Measurements from ENCODE around the gene TAF1A. TPM values are rescaled to one million over a fixed set of nuclear protein-coding genes. Genes with fewer than 3 reads are reported as not detected.

The TAF1A gene
- total and polyA plus RNA-seq, 2 experiments from 2014 or later = 5.4 to 5.6 TPM

DNA sequence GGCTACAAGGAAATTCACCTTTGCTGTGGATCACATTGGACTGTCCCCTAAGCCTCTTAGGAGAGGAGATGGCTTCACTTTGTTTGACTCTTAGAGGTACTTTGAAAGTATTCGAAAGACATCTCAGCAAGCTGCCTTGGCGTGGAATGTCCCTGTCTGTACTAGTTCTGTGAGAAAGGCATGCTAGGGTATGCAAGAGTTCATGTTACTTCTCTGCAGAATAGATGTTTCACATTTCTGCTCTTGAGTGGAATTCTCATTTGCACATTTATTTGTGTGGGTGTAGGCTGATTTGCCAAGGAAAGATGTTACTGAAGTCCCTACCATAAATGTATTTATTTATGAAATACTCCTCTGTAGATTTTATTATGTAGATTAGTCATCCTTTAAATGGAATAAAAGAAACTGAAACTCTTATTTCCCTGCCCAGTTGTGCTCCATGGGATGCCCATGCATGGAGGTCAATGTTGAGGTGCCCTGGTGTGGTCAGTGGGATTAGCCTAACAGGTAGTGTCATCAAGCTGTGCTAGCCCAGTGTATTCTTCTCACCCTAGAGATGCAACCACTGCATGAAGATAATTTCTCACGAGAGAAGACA lies 42.0 kb upstream of the TAF1A start:
- no peak overlapping the region for H2AFZ ChIP-seq
- no peaks in the 10 kb centered on the region for H3K27me3 ChIP-seq (replicated peaks; ENCODE audit: insufficient read depth)
- no peaks in the 10 kb centered on the region for H3K9me3 ChIP-seq (ENCODE audit: low read depth)
- H3K27ac ChIP-seq = no peak overlapping the region
- TF ChIP-seq EZH2 (IDR thresholded peaks at IDR 0.05; ENCODE audit: insufficient read depth, poor library complexity, severe bottlenecking) (no peak), EZH2phosphoT487 (IDR thresholded peaks at IDR 0.05; ENCODE audit: insufficient read depth, low read depth) (no peak)
- no peak overlapping the region for H3K4me3 ChIP-seq
- H3K4me2 ChIP-seq (ENCODE audit: unreplicated experiment) = no peak overlapping the region
- peaks cover 16% of the 10 kb centered on the region; the same call in 1 of the 2 replicates for H3K79me2 ChIP-seq (ENCODE audit: insufficient read depth)
- peaks cover 24% of the 10 kb centered on the region for H3F3A ChIP-seq (ENCODE audit: insufficient read depth)
- no peaks in the 10 kb centered on the region for H4K20me1 ChIP-seq (ENCODE audit: insufficient read depth)
- H3K4me1 ChIP-seq (ENCODE audit: insufficient read depth) = peaks cover 19% of the 10 kb centered on the region
- H3K9me2 ChIP-seq (ENCODE audit: insufficient read depth) = no peaks in the 10 kb centered on the region
- 95 to 98% methylated on average over 3 of the region's 3 CpGs for whole genome bisulfite sequencing, 2 experiments (ENCODE audit: low coverage in 1 of 2, low lambda C conversion rate in 2 of 2, missing lambda C conversion rate in 2 of 2)
- no peak for DNase-seq
- in situ Hi-C loops (cut with MboI) = loop anchor here (10.0 to 25.0 kb wide), 2 partner anchors 167 to 1144 kb away; no protein-coding TSS in a partner anchor
- peaks cover 29% of the 10 kb centered on the region for H3K36me3 ChIP-seq (ENCODE audit: low read depth)
- no peak overlapping the region for H3K9ac ChIP-seq

DNA sequence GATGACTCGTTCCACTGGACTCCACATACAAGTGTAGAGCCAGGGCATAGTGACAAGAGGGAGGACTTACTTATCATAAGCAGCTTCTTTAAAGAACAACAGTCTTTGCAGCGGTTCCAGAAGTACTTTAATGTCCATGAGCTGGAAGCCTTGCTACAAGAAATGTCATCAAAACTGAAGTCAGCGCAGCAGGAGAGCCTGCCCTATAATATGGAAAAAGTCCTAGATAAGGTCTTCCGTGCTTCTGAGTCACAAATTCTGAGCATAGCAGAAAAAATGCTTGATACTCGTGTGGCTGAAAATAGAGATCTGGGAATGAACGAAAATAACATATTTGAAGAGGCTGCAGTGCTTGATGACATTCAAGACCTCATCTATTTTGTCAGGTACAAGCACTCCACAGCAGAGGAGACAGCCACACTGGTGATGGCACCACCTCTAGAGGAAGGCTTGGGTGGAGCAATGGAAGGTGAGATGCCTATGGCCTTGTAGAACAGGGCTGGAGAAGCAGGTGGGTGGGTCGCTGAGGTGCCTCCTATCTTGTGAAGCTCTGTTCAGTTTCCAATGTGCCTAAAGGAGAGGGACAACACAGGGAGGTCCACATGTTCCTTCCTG lies 40.3 kb upstream of the TAF1A start:
- Histone ChIP-seq H3F3A (ENCODE audit: insufficient read depth) (peaks cover 30% of the 10 kb centered on the region), H3K79me2 (ENCODE audit: insufficient read depth) (peaks cover 8% of the 10 kb centered on the region; the same call in 1 of the 2 replicates), H3K36me3 (ENCODE audit: low read depth) (peaks cover 32% of the 10 kb centered on the region), H3K4me1 (ENCODE audit: insufficient read depth) (peaks cover 21% of the 10 kb centered on the region), H3K9me2 (ENCODE audit: insufficient read depth) (no peaks in the 10 kb centered on the region), H3K9me3 (ENCODE audit: low read depth) (no peaks in the 10 kb centered on the region), H3K4me3 (no peak overlapping the region), H2AFZ (no peak overlapping the region), H3K27ac (no peak overlapping the region), H3K27me3 (replicated peaks; ENCODE audit: insufficient read depth) (no peaks in the 10 kb centered on the region), H3K9ac (no peak overlapping the region), H3K4me2 (ENCODE audit: unreplicated experiment) (peak overlapping the region; percentile 34), H4K20me1 (ENCODE audit: insufficient read depth) (no peaks in the 10 kb centered on the region)
- in situ Hi-C loops (cut with MboI) = loop anchor here (10.0 to 25.0 kb wide), 2 partner anchors 165 to 1143 kb away; no protein-coding TSS in a partner anchor
- DNase-seq = peak; percentile 66
- no peak for TF ChIP-seq EZH2phosphoT487 (IDR thresholded peaks at IDR 0.05; ENCODE audit: insufficient read depth, low read depth)
- no peak for TF ChIP-seq EZH2 (IDR thresholded peaks at IDR 0.05; ENCODE audit: insufficient read depth, poor library complexity, severe bottlenecking)
- 66 to 67% methylated on average over 7 of the region's 7 CpGs for whole genome bisulfite sequencing, 2 experiments (ENCODE audit: low coverage in 1 of 2, low lambda C conversion rate in 2 of 2, missing lambda C conversion rate in 2 of 2)

DNA sequence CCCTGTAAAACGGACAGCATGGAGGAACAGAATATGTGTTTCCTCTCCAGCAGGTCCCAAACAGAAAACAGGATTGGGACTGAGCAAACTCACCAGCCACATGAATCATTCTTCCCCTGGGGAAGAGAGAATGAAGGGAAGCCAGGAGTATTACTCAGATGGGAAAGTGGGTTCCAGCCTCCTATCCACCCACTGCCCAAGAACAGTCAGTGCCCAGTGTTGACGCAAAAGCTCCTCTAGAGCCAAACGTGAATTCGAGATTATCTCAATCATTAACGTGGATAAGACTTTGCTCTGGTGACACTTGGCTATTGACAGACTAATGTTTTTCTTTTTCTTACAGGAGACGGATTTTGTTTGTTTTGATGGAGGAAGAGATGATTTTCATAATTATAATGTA lies 37.5 kb upstream of the TAF1A start:
- peak overlapping the region; percentile 50 for H3K9ac ChIP-seq
- TF ChIP-seq EZH2phosphoT487 (IDR thresholded peaks at IDR 0.05; ENCODE audit: insufficient read depth, low read depth) (no peak), EZH2 (IDR thresholded peaks at IDR 0.05; ENCODE audit: insufficient read depth, poor library complexity, severe bottlenecking) (no peak)
- peaks cover 25% of the 10 kb centered on the region for H3K79me2 ChIP-seq (ENCODE audit: insufficient read depth)
- H3K27me3 ChIP-seq (replicated peaks; ENCODE audit: insufficient read depth) = no peaks in the 10 kb centered on the region
- in situ Hi-C loops (cut with MboI) = loop anchor here (25.0 kb wide), 1 partner anchor 1140 kb away; no protein-coding TSS in a partner anchor
- H3K36me3 ChIP-seq (ENCODE audit: low read depth) = peaks cover 37% of the 10 kb centered on the region
- H3K4me2 ChIP-seq (ENCODE audit: unreplicated experiment) = peak overlapping the region; percentile 42
- no peaks in the 10 kb centered on the region for H4K20me1 ChIP-seq (ENCODE audit: insufficient read depth)
- peak overlapping the region; percentile 81 for H3K27ac ChIP-seq
- H3F3A ChIP-seq (ENCODE audit: insufficient read depth) = peaks cover 24% of the 10 kb centered on the region
- WGBS, 2 experiments (ENCODE audit: low coverage in 1 of 2, low lambda C conversion rate in 2 of 2, missing lambda C conversion rate in 2 of 2) = 3 to 5% methylated on average over 6 of the region's 6 CpGs
- no peaks in the 10 kb centered on the region for H3K9me3 ChIP-seq (ENCODE audit: low read depth)
- no peak overlapping the region; the same call in 1 of the 2 replicates for H3K4me3 ChIP-seq
- no peak overlapping the region for H2AFZ ChIP-seq
- peaks cover 21% of the 10 kb centered on the region for H3K4me1 ChIP-seq (ENCODE audit: insufficient read depth)
- DNase-seq = peak; percentile 96
- H3K9me2 ChIP-seq (ENCODE audit: insufficient read depth) = no peaks in the 10 kb centered on the region

DNA sequence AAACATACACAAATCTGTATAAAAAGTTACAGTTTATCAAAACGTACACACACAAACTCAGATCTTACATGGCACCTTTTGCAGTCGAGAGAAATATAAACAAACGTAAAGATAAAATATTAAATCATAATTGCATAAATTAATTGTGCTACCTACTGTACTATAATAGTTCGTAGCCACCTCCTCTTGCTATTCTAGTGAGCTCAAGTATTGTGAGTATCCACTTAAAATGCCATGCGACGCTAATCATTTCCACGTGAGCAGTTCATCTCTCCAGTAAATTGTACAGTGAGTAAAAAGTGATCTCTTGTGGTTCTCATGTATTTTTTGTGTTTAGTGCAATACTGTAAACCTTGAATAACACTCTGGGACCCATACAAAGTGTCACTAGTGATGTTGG lies 34.5 kb upstream of the TAF1A start:
- no peak overlapping the region for H3K9ac ChIP-seq
- H3K9me2 ChIP-seq (ENCODE audit: insufficient read depth) = no peaks in the 10 kb centered on the region
- TF ChIP-seq EZH2phosphoT487 (IDR thresholded peaks at IDR 0.05; ENCODE audit: insufficient read depth, low read depth) (no peak), EZH2 (IDR thresholded peaks at IDR 0.05; ENCODE audit: insufficient read depth, poor library complexity, severe bottlenecking) (no peak)
- in situ Hi-C loops (cut with MboI) = no loop called here
- peaks cover 22% of the 10 kb centered on the region for H3F3A ChIP-seq (ENCODE audit: insufficient read depth)
- peaks cover 34% of the 10 kb centered on the region for H3K36me3 ChIP-seq (ENCODE audit: low read depth)
- 80 to 82% methylated on average over 7 of the region's 7 CpGs for WGBS, 2 experiments (ENCODE audit: low coverage in 1 of 2, low lambda C conversion rate in 2 of 2, missing lambda C conversion rate in 2 of 2)
- no peak overlapping the region for H3K4me2 ChIP-seq (ENCODE audit: unreplicated experiment)
- peaks cover 50% of the 10 kb centered on the region for H3K79me2 ChIP-seq (ENCODE audit: insufficient read depth)
- peaks cover 17% of the 10 kb centered on the region for H3K4me1 ChIP-seq (ENCODE audit: insufficient read depth)
- no peaks in the 10 kb centered on the region for H3K9me3 ChIP-seq (ENCODE audit: low read depth)
- H4K20me1 ChIP-seq (ENCODE audit: insufficient read depth) = no peaks in the 10 kb centered on the region
- no peak overlapping the region for H3K4me3 ChIP-seq
- DNase-seq = no peak
- no peak overlapping the region for H2AFZ ChIP-seq
- H3K27ac ChIP-seq = no peak overlapping the region
- no peaks in the 10 kb centered on the region for H3K27me3 ChIP-seq (replicated peaks; ENCODE audit: insufficient read depth)
